Measurements from ENCODE around the gene TBL1X. TPM values are rescaled to one million over a fixed set of nuclear protein-coding genes. Genes with fewer than 3 reads are reported as not detected.
A peak's percentile ranks its signal among the peaks of the same experiment; 100 is the strongest.

Gene TBL1X
- total RNA-seq, 1 experiment from 2014 or later = 31.9 TPM

DNA sequence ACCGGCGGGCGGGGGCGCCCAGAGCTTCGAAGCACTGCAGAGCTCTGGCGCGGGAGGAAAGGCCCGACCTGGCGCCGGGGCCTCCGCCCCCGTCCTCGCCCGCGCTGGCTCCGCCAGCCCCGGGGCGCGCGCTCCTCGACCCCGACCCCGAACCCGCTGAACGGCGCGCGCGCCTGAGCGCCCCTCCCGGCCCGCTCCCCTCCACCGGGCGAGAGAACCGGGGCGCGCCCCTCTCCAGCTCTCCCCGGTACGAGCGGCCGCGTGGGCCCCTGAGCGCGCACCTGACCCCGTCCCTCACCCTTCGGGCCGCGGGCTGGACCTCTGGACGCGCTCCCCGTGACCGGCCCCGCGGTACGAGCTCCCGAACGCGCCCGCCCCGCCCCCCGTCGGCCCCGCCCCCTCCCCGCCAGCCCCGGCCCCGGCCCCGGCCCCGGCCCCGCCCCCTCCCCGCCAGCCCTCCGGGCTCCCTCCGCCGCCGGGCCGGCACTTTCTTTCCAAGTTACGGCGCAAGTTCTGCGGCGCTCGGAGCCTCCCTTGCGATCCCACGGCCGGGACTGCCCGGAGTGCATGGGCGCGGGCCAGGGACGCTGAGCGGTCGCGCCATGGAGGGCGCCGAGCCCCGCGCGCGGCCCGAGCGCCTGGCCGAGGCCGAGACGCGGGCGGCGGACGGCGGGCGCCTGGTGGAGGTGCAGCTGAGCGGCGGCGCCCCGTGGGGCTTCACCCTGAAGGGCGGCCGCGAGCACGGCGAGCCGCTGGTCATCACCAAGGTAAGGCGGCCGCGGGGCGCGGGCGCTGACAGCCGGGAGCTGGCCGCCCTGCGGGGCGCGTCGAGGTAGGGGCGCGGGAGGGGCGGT is 321.3 kb downstream of the TBL1X start, which contains the start of gene SHROOM2:
SHROOM2 (plus strand) TSS at position 486 of the 854 bp plus-strand sequence; CDS start at position 603, 117 bp downstream.
- Histone ChIP-seq H3K9me3 (ENCODE audit: low read length) (no peaks in the 10 kb centered on the region), H3K4me3 (ENCODE audit: low read length) (peak within 1 kb of the TSS; percentile 95), H2AFZ (ENCODE audit: low read length) (peak within 1 kb of the TSS; percentile 81), H3K27me3 (ENCODE audit: low read length) (no peaks in the 10 kb centered on the region), H4K20me1 (ENCODE audit: low read length) (no peaks in the 10 kb centered on the region), H3F3A (ENCODE audit: low read length, unreplicated experiment) (no peaks in the 10 kb centered on the region), H3K9me2 (replicated peaks; ENCODE audit: low read length) (no peaks in the 10 kb centered on the region), H3K4me1 (ENCODE audit: insufficient read depth, low read length) (peaks cover 33% of the 10 kb centered on the region), H3K9ac (ENCODE audit: low read length) (peak within 1 kb of the TSS; percentile 26; the same call in 1 of the 2 replicates), H3K27ac (ENCODE audit: low read length) (no peak within 1 kb of the TSS), H3K36me3 (ENCODE audit: low read depth, low read length) (no peaks in the 10 kb centered on the region), H3K79me2 (ENCODE audit: low read length) (peaks cover 39% of the 10 kb centered on the region), H3K4me2 (ENCODE audit: low read length) (peak within 1 kb of the TSS; percentile 87)
- ChIA-PET CTCF (no interaction called here), POLR2A (ENCODE audit: unreplicated experiment) (no interaction called here)
- intact Hi-C loops (cut with micrococcal nuclease) = loop anchor here (5.0 to 10.0 kb wide), 2 partner anchors 59 to 86 kb away; no protein-coding TSS in a partner anchor
- peak; percentile 45 for ATAC-seq
- peak; percentile 23 for DNase-seq
- TF ChIP-seq EZH2phosphoT487 (IDR thresholded peaks at IDR 0.05; ENCODE audit: borderline replicate concordance, low read length) (no peak), EZH2 (IDR thresholded peaks at IDR 0.05; ENCODE audit: low read length, unreplicated experiment) (no peak)
- TF ChIP-seq, protein P1, sequence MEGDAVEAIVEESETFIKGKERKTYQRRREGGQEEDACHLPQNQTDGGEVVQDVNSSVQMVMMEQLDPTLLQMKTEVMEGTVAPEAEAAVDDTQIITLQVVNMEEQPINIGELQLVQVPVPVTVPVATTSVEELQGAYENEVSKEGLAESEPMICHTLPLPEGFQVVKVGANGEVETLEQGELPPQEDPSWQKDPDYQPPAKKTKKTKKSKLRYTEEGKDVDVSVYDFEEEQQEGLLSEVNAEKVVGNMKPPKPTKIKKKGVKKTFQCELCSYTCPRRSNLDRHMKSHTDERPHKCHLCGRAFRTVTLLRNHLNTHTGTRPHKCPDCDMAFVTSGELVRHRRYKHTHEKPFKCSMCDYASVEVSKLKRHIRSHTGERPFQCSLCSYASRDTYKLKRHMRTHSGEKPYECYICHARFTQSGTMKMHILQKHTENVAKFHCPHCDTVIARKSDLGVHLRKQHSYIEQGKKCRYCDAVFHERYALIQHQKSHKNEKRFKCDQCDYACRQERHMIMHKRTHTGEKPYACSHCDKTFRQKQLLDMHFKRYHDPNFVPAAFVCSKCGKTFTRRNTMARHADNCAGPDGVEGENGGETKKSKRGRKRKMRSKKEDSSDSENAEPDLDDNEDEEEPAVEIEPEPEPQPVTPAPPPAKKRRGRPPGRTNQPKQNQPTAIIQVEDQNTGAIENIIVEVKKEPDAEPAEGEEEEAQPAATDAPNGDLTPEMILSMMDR (conservative IDR thresholded peaks at IDR 0.05; ENCODE audit: low read depth, low read length) = no peak
- BruUV-seq (replicated peaks) = no TSS peak

DNA sequence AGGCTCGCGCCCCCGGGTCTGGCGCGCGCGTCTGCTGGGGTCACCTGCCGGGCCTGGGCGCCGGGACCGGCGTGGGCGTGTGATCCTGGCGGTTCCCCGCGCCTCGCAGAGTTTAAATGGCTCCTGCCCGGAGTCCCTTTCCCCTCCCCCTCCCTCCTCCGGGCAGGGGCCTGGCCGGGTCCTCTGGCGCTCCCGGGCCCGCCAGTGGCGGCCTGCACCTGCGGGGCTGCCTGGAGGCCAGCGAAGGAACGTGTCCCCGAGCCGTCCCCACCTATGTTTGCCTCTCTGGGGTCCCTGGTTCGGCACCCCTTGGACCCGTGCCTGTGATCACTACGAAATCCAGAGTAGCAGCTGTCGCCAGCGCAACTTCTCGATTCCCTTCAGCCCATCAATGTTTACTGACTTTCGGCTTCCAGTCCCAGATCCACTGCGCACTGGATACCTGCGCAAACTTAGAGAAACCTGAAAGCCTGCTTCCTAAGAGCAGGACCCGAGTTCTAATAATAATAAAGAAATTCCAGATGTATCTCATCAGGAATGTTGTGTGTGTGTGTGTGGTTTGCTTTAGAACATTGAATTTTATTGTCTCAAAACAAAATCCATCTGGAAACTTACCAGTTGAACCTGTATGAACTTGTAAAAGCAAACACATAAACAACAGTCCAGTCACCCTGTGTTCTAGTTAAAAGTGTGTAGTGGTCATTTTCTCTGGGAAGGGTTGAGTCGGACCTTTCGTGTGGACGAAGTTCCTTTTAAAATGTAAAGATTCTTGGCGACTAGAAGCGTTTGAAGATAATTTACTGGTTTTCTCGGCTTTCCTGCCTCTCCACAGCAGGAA is 322.2 kb downstream of the TBL1X start:
- Histone ChIP-seq H3K4me1 (ENCODE audit: insufficient read depth, low read length) (peaks cover 31% of the 10 kb centered on the region), H2AFZ (ENCODE audit: low read length) (peak overlapping the region; percentile 81), H3K9ac (ENCODE audit: low read length) (peak overlapping the region; percentile 26; the same call in 1 of the 2 replicates), H3K4me3 (ENCODE audit: low read length) (peak overlapping the region; percentile 95), H4K20me1 (ENCODE audit: low read length) (no peaks in the 10 kb centered on the region), H3K4me2 (ENCODE audit: low read length) (peak overlapping the region; percentile 87), H3K9me3 (ENCODE audit: low read length) (no peaks in the 10 kb centered on the region), H3K79me2 (ENCODE audit: low read length) (peaks cover 42% of the 10 kb centered on the region), H3K9me2 (replicated peaks; ENCODE audit: low read length) (no peaks in the 10 kb centered on the region), H3K36me3 (ENCODE audit: low read depth, low read length) (no peaks in the 10 kb centered on the region), H3K27me3 (ENCODE audit: low read length) (no peaks in the 10 kb centered on the region), H3K27ac (ENCODE audit: low read length) (no peak overlapping the region), H3F3A (ENCODE audit: low read length, unreplicated experiment) (no peaks in the 10 kb centered on the region)
- ATAC-seq (peak; percentile 25), DNase-seq (peak; percentile 46)
- ChIA-PET CTCF (no interaction called here), POLR2A (ENCODE audit: unreplicated experiment) (no interaction called here)
- no peak for TF ChIP-seq EZH2 (IDR thresholded peaks at IDR 0.05; ENCODE audit: low read length, unreplicated experiment)
- no peak for TF ChIP-seq EZH2phosphoT487 (IDR thresholded peaks at IDR 0.05; ENCODE audit: borderline replicate concordance, low read length)
- TF ChIP-seq, protein P1 (conservative IDR thresholded peaks at IDR 0.05; ENCODE audit: low read depth, low read length) = no peak
- intact Hi-C loops (cut with micrococcal nuclease) = loop anchor here (5.0 to 10.0 kb wide), 2 partner anchors 58 to 85 kb away; no protein-coding TSS in a partner anchor
- TSS peak; percentile 51 for BruUV-seq (replicated peaks)
